ENCODE data around the gene STK17A.
"Not testable (repeated sequence)": the region's sequence is repeated elsewhere in the genome, so short reads cannot be mapped to it uniquely, and the experiment has no call there.

Gene STK17A

GRCh38 chr7:43565786-43566185 lies 17.1 kb upstream of the STK17A start:
- intact Hi-C loops (cut with DNase I), result no loop called here
- DNase-seq, result no peak

- intact Hi-C loops (cut with DNase I), result no loop called here
- no peak for DNase-seq
Observed at GRCh38 chr7:43568529-43568928, 14.4 kb upstream of the STK17A start.

- intact Hi-C loops (cut with DNase I), result no loop called here
- DNase-seq, result no peak
Observed at GRCh38 chr7:43569424-43569823, 13.5 kb upstream of the STK17A start.

GRCh38 chr7:43570688-43571365 lies 12.1 kb upstream of the STK17A start:
- intact Hi-C loops (cut with DNase I), result no loop called here
- no peak for DNase-seq

- no peak for DNase-seq
- intact Hi-C loops (cut with DNase I), result no loop called here
Observed at GRCh38 chr7:43572516-43573049, 10.3 kb upstream of the STK17A start.

GRCh38 chr7:43573832-43574231 lies 9.1 kb upstream of the STK17A start:
- intact Hi-C loops (cut with DNase I); DNase-seq: not testable (repeated sequence)

- intact Hi-C loops (cut with DNase I), result no loop called here
- no peak for DNase-seq
Observed at GRCh38 chr7:43575506-43575905, 7.4 kb upstream of the STK17A start.

- intact Hi-C loops (cut with DNase I), result no loop called here
Observed at GRCh38 chr7:43576241-43576640, 6.7 kb upstream of the STK17A start.

GRCh38 chr7:43577485-43577951 lies 5.4 kb upstream of the STK17A start:
- intact Hi-C loops (cut with DNase I), result no loop called here
- no peak for DNase-seq

More at GRCh38 chr7:43576241-43576640, 6.7 kb upstream of the STK17A start:
- DNase-seq, result no peak

- intact Hi-C loops (cut with DNase I), result loop anchor here (2.0 to 5.0 kb wide), 2 partner anchors 69 to 145 kb away; partner anchors contain the start of gene COA1
- DNase-seq, result peak; percentile 54 to 95 (median 69)
Observed at GRCh38 chr7:43583424-43584194, 701 bp downstream of the STK17A start.

- intact Hi-C loops (cut with DNase I), result loop anchor here (5.0 kb wide), 1 partner anchor 68 kb away; no protein-coding TSS in a partner anchor
- DNase-seq, result no peak
Observed at GRCh38 chr7:43584195-43584586, 1.3 kb downstream of the STK17A start.

- intact Hi-C loops (cut with DNase I), result loop anchor here (5.0 kb wide), 1 partner anchor 68 kb away; no protein-coding TSS in a partner anchor
- DNase-seq, result not testable (repeated sequence)
Observed at GRCh38 chr7:43584733-43585132, 1.8 kb downstream of the STK17A start.

- DNase-seq, result no peak
- intact Hi-C loops (cut with DNase I), result no loop called here
Observed at GRCh38 chr7:43585562-43585961, 2.7 kb downstream of the STK17A start.

- DNase-seq, result no peak
- intact Hi-C loops (cut with DNase I), result no loop called here
Observed at GRCh38 chr7:43586251-43586900, 3.5 kb downstream of the STK17A start.

- intact Hi-C loops (cut with DNase I), result no loop called here
- DNase-seq, result no peak
Observed at GRCh38 chr7:43588477-43589132, 5.7 kb downstream of the STK17A start.

- no peak for DNase-seq
- intact Hi-C loops (cut with DNase I), result no loop called here
Observed at GRCh38 chr7:43589133-43589478, 6.2 kb downstream of the STK17A start.

- intact Hi-C loops (cut with DNase I), result no loop called here
- DNase-seq, result peak in 1 of 10 donors; percentile 15
Observed at GRCh38 chr7:43589728-43590127, 6.8 kb downstream of the STK17A start.

GRCh38 chr7:43590862-43591557 lies 8.1 kb downstream of the STK17A start:
- intact Hi-C loops (cut with DNase I), result no loop called here
- no peak for DNase-seq

- intact Hi-C loops (cut with DNase I), result no loop called here
- DNase-seq, result no peak
Observed at GRCh38 chr7:43591558-43592180, 8.8 kb downstream of the STK17A start.

All from posterior cingulate gyrus (tissue), 11 donors.